Upper lobe of left lung (tissue), 6 donors: ENCODE results near the gene PPP1R12A. TPM values are rescaled to one million over a fixed set of nuclear protein-coding genes. Genes with fewer than 3 reads are reported as not detected.

ENCODE experiments used
- ATAC-seq, 2 donors: fragments of 200-7000 bp; cut with Tn5 transposase; one replicate each; pipeline ENCODE4 v1.9.1; 2022; ENCODE audit warnings: mild to moderate bottlenecking in 2 of 2, moderate library complexity in 2 of 2; ENCODE audit not compliant: low FRiP score in 2 of 2
- DNase-seq, 2 donors: peaks; one replicate each; pipeline ENCODE4 v3.0.0-alpha.2; 2019 to 2020
- H3K27ac ChIP-seq, 4 donors: fragments of 200-600 bp; sonication (generic); one replicate each; pipeline ENCODE4 v1.5.1; 2016 to 2019
- H3K27me3 ChIP-seq, 4 donors: fragments of 200-600 bp; sonication (generic); one replicate each; pipeline ENCODE4 v1.5.1; 2017 to 2019
- H3K36me3 ChIP-seq, 4 donors: fragments of 200-600 bp; sonication (generic); one replicate each; pipeline ENCODE4 v1.5.1; 2016 to 2019
- H3K4me1 ChIP-seq, 4 donors: fragments of 200-600 bp; sonication (generic); one replicate each; pipeline ENCODE4 v1.5.1; 2018 to 2019
- H3K4me3 ChIP-seq, 4 donors: fragments of 200-600 bp; sonication (generic); one replicate each; pipeline ENCODE4 v1.5.1; 2017 to 2019; ENCODE audit warnings: mild to moderate bottlenecking in 2 of 4, moderate library complexity in 1 of 4
- H3K9me3 ChIP-seq, 4 donors: fragments of 200-600 bp; sonication (generic); one replicate each; pipeline ENCODE4 v1.5.1; 2018 to 2019
- CTCF ChIP-seq, 6 experiments: fragments of 450-650 bp in 4 of 6; fragments of 200-600 bp in 2 of 6; sonication (generic) in 2 of 6; IDR thresholded peaks; one replicate each; pipeline ENCODE4 v1.5.1; 2016 to 2019; ENCODE audit warnings: antibody characterized with exemption in 6 of 6
- EP300 ChIP-seq, 4 donors: sonication (generic); formaldehyde crosslinking; IDR thresholded peaks; one replicate each; pipeline ENCODE4 v1.5.1; 2017; ENCODE audit warnings: antibody characterized with exemption in 4 of 4, control low read depth in 2 of 4
- POLR2A ChIP-seq, 4 donors: fragments of 450-650 bp; IDR thresholded peaks; one replicate each; pipeline ENCODE4 v1.5.1; 2016 to 2017; ENCODE audit warnings: antibody characterized with exemption in 4 of 4, mild to moderate bottlenecking in 2 of 4
- POLR2AphosphoS5 ChIP-seq, 2 donors: sonication (generic); formaldehyde crosslinking; IDR thresholded peaks; one replicate each; pipeline ENCODE4 v1.5.1; 2017; ENCODE audit warnings: antibody characterized with exemption in 2 of 2
- WGBS, 2 donors: methylation state at CpG; one replicate each; pipeline ENCODE4 v1.1.5; 2017 to 2018; 5-methylcytosine and 5-hydroxymethylcytosine counted together
- total RNA-seq, 6 donors: library from RNA; depleted of rRNA in 4 of 6; stranded (reverse); fragments of >200 nt in 4 of 6; gene quantifications; one replicate each; pipeline versions ENCODE4 v1.1.0 to v1.2.1, GENCODE V29; 2016 to 2021
- donor health status: DM: no; HTN: no; CAD: no; lungs with moderate emphysema.
- donor health status: DM: no; HTN: yes; CAD: no; lungs with severe emphysema.

The PPP1R12A gene
- total RNA-seq, 6 donors from 2014 or later = 50.7 to 234 (median 90.4) TPM

GRCh38 chr12:79763766-79764452, 171.0 kb downstream of the PPP1R12A start:
- no peak for TF ChIP-seq EP300 (IDR thresholded peaks at IDR 0.05)
- no peak for TF ChIP-seq POLR2AphosphoS5 (IDR thresholded peaks at IDR 0.05)
- no peak for TF ChIP-seq CTCF (IDR thresholded peaks at IDR 0.05)
- no peak for TF ChIP-seq POLR2A (IDR thresholded peaks at IDR 0.05)
- Histone ChIP-seq H3K9me3 (no peaks in the 10 kb centered on the region), H3K4me3 (no peak overlapping the region), H3K27me3 (no peaks in the 10 kb centered on the region), H3K4me1 (no peaks in the 10 kb centered on the region), H3K27ac (no peak overlapping the region), H3K36me3 (no peaks in the 10 kb centered on the region)
- DNase-seq (no peak), ATAC-seq (peak in 1 of 2 donors; percentile 11)
- WGBS, 2 donors = 82 to 91% methylated on average over 5 of the region's 5 CpGs

- no peak overlapping the region for H3K4me3 ChIP-seq
- no peaks in the 10 kb centered on the region for H3K4me1 ChIP-seq
- ATAC-seq (no peak), DNase-seq (no peak)
- H3K36me3 ChIP-seq = no peaks in the 10 kb centered on the region
- no peak for TF ChIP-seq CTCF (IDR thresholded peaks at IDR 0.05)
- TF ChIP-seq POLR2AphosphoS5 (IDR thresholded peaks at IDR 0.05) = no peak
- peaks cover 0 to 8% (median 5%) of the 10 kb centered on the region in 4 donors for H3K9me3 ChIP-seq
- H3K27ac ChIP-seq = no peak overlapping the region
- no peaks in the 10 kb centered on the region for H3K27me3 ChIP-seq
- WGBS, 2 donors = 56 to 74% methylated on average over 1 of the region's 1 CpG
These were observed 173.6 kb downstream of the PPP1R12A start for GRCh38 chr12:79761341-79761740.

DNA sequence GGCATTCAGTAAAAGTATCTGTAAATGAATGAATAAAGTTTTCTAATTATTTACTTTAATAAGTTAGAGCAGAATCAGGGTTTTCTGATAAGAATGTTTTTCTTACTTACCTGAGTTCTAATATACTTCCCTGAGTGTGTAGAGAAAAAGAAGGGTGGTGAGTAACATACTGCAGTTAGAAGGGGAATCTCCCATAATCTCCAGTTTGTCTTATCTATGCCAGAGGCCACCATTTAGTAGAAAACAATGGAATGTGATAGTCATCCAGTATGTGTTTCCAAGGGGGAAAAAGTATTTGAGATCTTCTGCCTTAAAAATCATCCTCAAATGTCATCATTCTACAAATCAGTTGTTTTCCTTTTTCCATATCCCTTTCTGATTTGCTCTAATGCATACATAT, 187.6 kb downstream of the PPP1R12A start:
- ATAC-seq = no peak
- no peak overlapping the region for H3K27ac ChIP-seq
- no peak overlapping the region for H3K4me3 ChIP-seq
- H3K27me3 ChIP-seq = no peaks in the 10 kb centered on the region
- H3K36me3 ChIP-seq = no peaks in the 10 kb centered on the region
- H3K9me3 ChIP-seq = no peaks in the 10 kb centered on the region
- no peaks in the 10 kb centered on the region for H3K4me1 ChIP-seq
- no peak for DNase-seq
- TF ChIP-seq POLR2AphosphoS5 (IDR thresholded peaks at IDR 0.05) (no peak), POLR2A (IDR thresholded peaks at IDR 0.05) (no peak), CTCF (IDR thresholded peaks at IDR 0.05) (no peak), EP300 (IDR thresholded peaks at IDR 0.05) (no peak)

- Histone ChIP-seq H3K27ac (no peak overlapping the region), H3K4me3 (no peak overlapping the region), H3K4me1 (peaks cover 0 to 5% (median 2%) of the 10 kb centered on the region in 4 donors), H3K27me3 (no peaks in the 10 kb centered on the region), H3K9me3 (no peaks in the 10 kb centered on the region), H3K36me3 (no peaks in the 10 kb centered on the region)
- ATAC-seq (no peak), DNase-seq (no peak)
- 5 to 16% methylated on average over 4 of the region's 4 CpGs for WGBS, 2 donors
- TF ChIP-seq CTCF (IDR thresholded peaks at IDR 0.05) = peak in 5 of 6 experiments; percentile 39 to 67 (median 49)
- no peak for TF ChIP-seq POLR2AphosphoS5 (IDR thresholded peaks at IDR 0.05)
These were observed 196.8 kb downstream of the PPP1R12A start for GRCh38 chr12:79737875-79738718.
